OCI-LY1 (cell line): Measurements from ENCODE around the gene MYEOV.

Experiments used
- H2AFZ ChIP-seq: fragments of 200-600 bp; sonication (generic), shearing (Covaris generic); 2 replicates; pipeline ENCODE4 v1.6.0; 2014; ENCODE audit warnings: antibody characterized with exemption, mild to moderate bottlenecking, low read length
- H3F3A ChIP-seq: fragments of 200-600 bp; sonication (generic), shearing (Covaris generic); 2 replicates; pipeline ENCODE4 v1.6.0; 2014; ENCODE audit warnings: mild to moderate bottlenecking, antibody characterized with exemption, low read length, moderate library complexity; ENCODE audit not compliant: insufficient read depth
- H3K27ac ChIP-seq: fragments of 200-600 bp; sonication (generic); 2 replicates; pipeline ENCODE4 v1.5.1; 2014; ENCODE audit warnings: low read length, mixed run types, mild to moderate bottlenecking, low read depth; ENCODE audit not compliant: poor library complexity, severe bottlenecking
- H3K27me3 ChIP-seq: fragments of 200-600 bp; sonication (generic); 2 replicates; pipeline ENCODE4 v1.6.0; 2014; ENCODE audit warnings: antibody characterized with exemption, mild to moderate bottlenecking, low read length, moderate library complexity; ENCODE audit not compliant: insufficient read depth
- H3K36me3 ChIP-seq: fragments of 200-600 bp; sonication (generic); 2 replicates; pipeline ENCODE4 v1.6.1; 2014; ENCODE audit warnings: mild to moderate bottlenecking, antibody characterized with exemption, low read length, moderate library complexity, mixed read lengths; ENCODE audit not compliant: insufficient read depth
- H3K4me1 ChIP-seq: fragments of 200-600 bp; sonication (generic); 2 replicates; pipeline ENCODE4 v1.5.1; 2014; ENCODE audit warnings: mild to moderate bottlenecking, low read length, moderate library complexity; ENCODE audit not compliant: insufficient read depth, severe bottlenecking
- H3K4me2 ChIP-seq: fragments of 200-600 bp; sonication (generic), shearing (Covaris generic); 2 replicates; pipeline ENCODE4 v1.6.1; 2014; ENCODE audit warnings: low read length
- H3K4me3 ChIP-seq: fragments of 200-600 bp; sonication (generic); 2 replicates; pipeline ENCODE4 v1.5.1; 2014; ENCODE audit warnings: low read length, low read depth, mild to moderate bottlenecking, mixed read lengths; ENCODE audit not compliant: poor library complexity, severe bottlenecking
- H3K79me2 ChIP-seq: fragments of 200-600 bp; shearing (Covaris generic); 2 replicates; pipeline ENCODE4 v1.6.1; 2016; ENCODE audit warnings: mixed run types, low read length, mixed read lengths; ENCODE audit not compliant: insufficient read depth
- H3K9ac ChIP-seq: fragments of 200-600 bp; sonication (generic), shearing (Covaris generic); 2 replicates; pipeline ENCODE4 v1.6.1; 2014; ENCODE audit warnings: mild to moderate bottlenecking, low read length, mixed read lengths
- H3K9me2 ChIP-seq: fragments of 200-600 bp; sonication (generic), shearing (Covaris generic); 2 replicates; pipeline ENCODE4 v1.6.1; 2014; ENCODE audit warnings: low read depth, mild to moderate bottlenecking, low read length, mixed read lengths
- H3K9me3 ChIP-seq: fragments of 200-600 bp; shearing (Covaris generic); 2 replicates; pipeline ENCODE4 v1.6.1; 2014; ENCODE audit warnings: low read length, mixed read lengths
- H4K20me1 ChIP-seq: fragments of 200-600 bp; sonication (generic), shearing (Covaris generic); 2 replicates; pipeline ENCODE4 v1.6.0; 2016; ENCODE audit warnings: mild to moderate bottlenecking, low read length; ENCODE audit not compliant: insufficient read depth
- CTCF ChIP-seq: fragments of 200-600 bp; sonication (generic), shearing (Covaris generic); IDR thresholded peaks from 2 replicates; pipeline ENCODE4 v1.5.1; 2017; ENCODE audit warnings: mild to moderate bottlenecking, antibody characterized with exemption, low read length, moderate library complexity, mixed read lengths
- EZH2 ChIP-seq: fragments of 200-600 bp; sonication (generic), shearing (Covaris generic); IDR thresholded peaks from 2 replicates; pipeline ENCODE4 v1.8.0; 2017; ENCODE audit warnings: borderline replicate concordance, mixed run types, mild to moderate bottlenecking, antibody characterized with exemption, low read length, moderate library complexity, mixed read lengths

MYEOV gene

DNA sequence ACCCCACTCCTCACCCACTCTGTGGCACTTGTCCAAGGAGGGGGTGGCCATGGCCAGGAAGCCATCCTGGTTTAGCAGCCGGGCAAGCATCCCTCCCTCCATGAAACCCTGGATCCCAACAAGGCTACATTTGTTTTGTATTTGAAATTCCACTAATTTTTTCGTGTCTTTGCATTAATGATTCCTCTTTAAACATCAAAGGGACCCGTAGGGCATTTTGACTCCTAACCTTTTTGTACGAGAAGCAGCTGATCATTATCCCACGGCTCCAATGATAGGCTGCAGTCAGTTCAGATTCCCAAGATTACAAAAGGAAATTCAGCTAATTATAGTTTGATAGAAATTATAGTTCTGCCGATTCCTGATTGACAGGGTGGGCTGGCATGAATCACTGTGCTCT lies 10.7 kb downstream of the MYEOV start:
- no peak overlapping the region for H3K9ac ChIP-seq
- no peaks in the 10 kb centered on the region for H3K9me2 ChIP-seq
- no peaks in the 10 kb centered on the region for H3F3A ChIP-seq
- no peaks in the 10 kb centered on the region for H3K79me2 ChIP-seq
- H3K27ac ChIP-seq = no peak overlapping the region
- no peaks in the 10 kb centered on the region; the same call in 1 of the 2 replicates for H3K27me3 ChIP-seq
- H3K36me3 ChIP-seq = no peaks in the 10 kb centered on the region
- H4K20me1 ChIP-seq = no peaks in the 10 kb centered on the region
- no peaks in the 10 kb centered on the region for H3K9me3 ChIP-seq
- H3K4me2 ChIP-seq = no peak overlapping the region
- H2AFZ ChIP-seq = no peak overlapping the region
- TF ChIP-seq CTCF (no peak), EZH2 (no peak)
- H3K4me3 ChIP-seq = no peak overlapping the region
- H3K4me1 ChIP-seq = no peaks in the 10 kb centered on the region

- no peaks in the 10 kb centered on the region for H3K4me1 ChIP-seq
- no peak overlapping the region for H3K9ac ChIP-seq
- no peaks in the 10 kb centered on the region for H4K20me1 ChIP-seq
- H3K79me2 ChIP-seq = no peaks in the 10 kb centered on the region
- no peaks in the 10 kb centered on the region for H3K9me2 ChIP-seq
- H3K27ac ChIP-seq = no peak overlapping the region
- peaks cover 5% of the 10 kb centered on the region; the same call in 1 of the 2 replicates for H3K27me3 ChIP-seq
- no peaks in the 10 kb centered on the region for H3K9me3 ChIP-seq
- no peak overlapping the region for H2AFZ ChIP-seq
- no peak for TF ChIP-seq EZH2
- TF ChIP-seq CTCF = no peak
- H3K4me3 ChIP-seq = no peak overlapping the region
- H3K36me3 ChIP-seq = no peaks in the 10 kb centered on the region
- no peaks in the 10 kb centered on the region for H3F3A ChIP-seq
- no peak overlapping the region for H3K4me2 ChIP-seq
Measured at GRCh38 chr11:69305885-69306540, 12.1 kb downstream of the MYEOV start.

GRCh38 chr11:69306821-69307220 lies 12.9 kb downstream of the MYEOV start:
- Histone ChIP-seq H4K20me1 (no peaks in the 10 kb centered on the region), H2AFZ (no peak overlapping the region), H3K9ac (no peak overlapping the region), H3K27me3 (peaks cover 7% of the 10 kb centered on the region; the same call in 1 of the 2 replicates), H3K4me2 (no peak overlapping the region), H3K79me2 (no peaks in the 10 kb centered on the region), H3K9me2 (no peaks in the 10 kb centered on the region), H3K9me3 (no peaks in the 10 kb centered on the region), H3F3A (no peaks in the 10 kb centered on the region), H3K4me3 (no peak overlapping the region), H3K36me3 (no peaks in the 10 kb centered on the region), H3K4me1 (no peaks in the 10 kb centered on the region), H3K27ac (no peak overlapping the region)
- TF ChIP-seq CTCF (no peak), EZH2 (no peak)
